Measurements from ENCODE around the gene KLK1. TPM values are rescaled to one million over a fixed set of nuclear protein-coding genes. Genes with fewer than 3 reads are reported as not detected.
"Not testable (repeated sequence)": the region's sequence is repeated elsewhere in the genome, so short reads cannot be mapped to it uniquely, and the experiment has no call there.

KLK1 gene
- total and polyA plus RNA-seq, 9 donors = 0.15 to 0.54 (median 0.28) TPM; not detected in 1

GRCh38 chr19:50779504-50780457 is 43.8 kb downstream of the KLK1 start:
- no peaks in the 10 kb centered on the region for H3K9me3 ChIP-seq (replicated peaks; ENCODE audit: control insufficient read depth, low read depth, low read length)
- H3K36me3 ChIP-seq (ENCODE audit: control insufficient read depth, insufficient read depth, low read length) = no peaks in the 10 kb centered on the region
- no peak for DNase-seq
- peaks cover 65% of the 10 kb centered on the region for H3K27me3 ChIP-seq (ENCODE audit: control insufficient read depth, insufficient read depth, low read length)
- WGBS (ENCODE audit: insufficient coverage) = 39% methylated on average over 13 of the region's 25 CpGs
- H3K4me3 ChIP-seq (ENCODE audit: low read length) = no peak overlapping the region
- H3K4me1 ChIP-seq (ENCODE audit: control insufficient read depth, insufficient read depth, low read length) = peaks cover 6% of the 10 kb centered on the region
- H3K27ac ChIP-seq (ENCODE audit: low read length) = no peak overlapping the region

- no peaks in the 10 kb centered on the region for H3K36me3 ChIP-seq (ENCODE audit: control insufficient read depth, insufficient read depth, low read length)
- H3K9me3 ChIP-seq (replicated peaks; ENCODE audit: control insufficient read depth, low read depth, low read length) = no peaks in the 10 kb centered on the region
- DNase-seq = no peak
- 47% methylated on average over 6 of the region's 7 CpGs for WGBS (ENCODE audit: insufficient coverage)
- peaks cover 6% of the 10 kb centered on the region for H3K4me1 ChIP-seq (ENCODE audit: control insufficient read depth, insufficient read depth, low read length)
- no peak overlapping the region for H3K4me3 ChIP-seq (ENCODE audit: low read length)
- peaks cover 66% of the 10 kb centered on the region for H3K27me3 ChIP-seq (ENCODE audit: control insufficient read depth, insufficient read depth, low read length)
- H3K27ac ChIP-seq (ENCODE audit: low read length) = no peak overlapping the region
Observed at GRCh38 chr19:50778906-50779430, 44.6 kb downstream of the KLK1 start.

- Histone ChIP-seq H3K4me1 (ENCODE audit: control insufficient read depth, insufficient read depth, low read length) (peaks cover 2% of the 10 kb centered on the region), H3K36me3 (ENCODE audit: control insufficient read depth, insufficient read depth, low read length) (no peaks in the 10 kb centered on the region), H3K27me3 (ENCODE audit: control insufficient read depth, insufficient read depth, low read length) (peaks cover 66% of the 10 kb centered on the region), H3K9me3 (replicated peaks; ENCODE audit: control insufficient read depth, low read depth, low read length) (no peaks in the 10 kb centered on the region), H3K27ac (ENCODE audit: low read length) (no peak overlapping the region), H3K4me3 (ENCODE audit: low read length) (no peak overlapping the region)
- under 1% methylated on average over 29 of the region's 30 CpGs for WGBS (ENCODE audit: insufficient coverage)
- DNase-seq = no peak
Observed at GRCh38 chr19:50777830-50778303, 45.7 kb downstream of the KLK1 start.

GRCh38 chr19:50777261-50777660 is 46.3 kb downstream of the KLK1 start:
- peaks cover 63% of the 10 kb centered on the region for H3K27me3 ChIP-seq (ENCODE audit: control insufficient read depth, insufficient read depth, low read length)
- no peak overlapping the region for H3K4me3 ChIP-seq (ENCODE audit: low read length)
- no peaks in the 10 kb centered on the region for H3K9me3 ChIP-seq (replicated peaks; ENCODE audit: control insufficient read depth, low read depth, low read length)
- H3K4me1 ChIP-seq (ENCODE audit: control insufficient read depth, insufficient read depth, low read length) = peaks cover 2% of the 10 kb centered on the region
- H3K36me3 ChIP-seq (ENCODE audit: control insufficient read depth, insufficient read depth, low read length) = no peaks in the 10 kb centered on the region
- no CpG with 5 or more reads among the region's 4 CpGs for WGBS (ENCODE audit: insufficient coverage)
- no peak overlapping the region for H3K27ac ChIP-seq (ENCODE audit: low read length)
- DNase-seq = no peak

GRCh38 chr19:50776131-50776530 is 47.5 kb downstream of the KLK1 start:
- H3K4me1 ChIP-seq (ENCODE audit: control insufficient read depth, insufficient read depth, low read length) = peaks cover 2% of the 10 kb centered on the region
- DNase-seq = no peak
- WGBS (ENCODE audit: insufficient coverage) = no CpG with 5 or more reads among the region's 5 CpGs
- no peaks in the 10 kb centered on the region for H3K36me3 ChIP-seq (ENCODE audit: control insufficient read depth, insufficient read depth, low read length)
- H3K27ac ChIP-seq (ENCODE audit: low read length) = no peak overlapping the region
- H3K9me3 ChIP-seq (replicated peaks; ENCODE audit: control insufficient read depth, low read depth, low read length) = no peaks in the 10 kb centered on the region
- no peak overlapping the region for H3K4me3 ChIP-seq (ENCODE audit: low read length)
- peaks cover 54% of the 10 kb centered on the region for H3K27me3 ChIP-seq (ENCODE audit: control insufficient read depth, insufficient read depth, low read length)

DNA sequence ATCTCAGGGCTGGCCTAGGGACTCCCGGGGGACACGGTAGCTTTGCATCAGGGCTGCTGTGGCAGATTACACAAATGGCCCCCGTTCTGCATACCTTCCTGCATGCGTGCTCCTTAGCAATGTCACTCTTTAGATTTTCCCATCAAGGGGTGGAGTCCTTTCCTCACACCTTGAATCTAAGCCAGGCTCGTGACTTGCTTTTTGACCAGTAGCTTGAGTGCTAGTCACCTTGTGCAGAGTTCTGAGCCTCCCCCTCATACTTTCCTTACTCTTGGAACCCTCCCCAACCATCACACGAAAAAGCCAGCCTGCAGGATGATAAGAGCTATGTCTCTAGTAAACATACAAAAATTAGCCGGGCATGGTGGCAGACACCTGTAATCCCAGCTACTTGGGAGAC is 50.1 kb downstream of the KLK1 start:
- not testable (repeated sequence) for H3K4me1 ChIP-seq (ENCODE audit: control insufficient read depth, insufficient read depth, low read length); H3K4me3 ChIP-seq (ENCODE audit: low read length); H3K9me3 ChIP-seq (replicated peaks; ENCODE audit: control insufficient read depth, low read depth, low read length); H3K36me3 ChIP-seq (ENCODE audit: control insufficient read depth, insufficient read depth, low read length); H3K27ac ChIP-seq (ENCODE audit: low read length); DNase-seq
- peaks cover 27% of the 10 kb centered on the region for H3K27me3 ChIP-seq (ENCODE audit: control insufficient read depth, insufficient read depth, low read length)
- 48% methylated on average over 7 of the region's 7 CpGs for WGBS (ENCODE audit: insufficient coverage)

GRCh38 chr19:50772912-50773311 is 50.7 kb downstream of the KLK1 start:
- H3K4me3 ChIP-seq (ENCODE audit: low read length); H3K36me3 ChIP-seq (ENCODE audit: control insufficient read depth, insufficient read depth, low read length); DNase-seq; H3K27ac ChIP-seq (ENCODE audit: low read length); H3K9me3 ChIP-seq (replicated peaks; ENCODE audit: control insufficient read depth, low read depth, low read length); H3K4me1 ChIP-seq (ENCODE audit: control insufficient read depth, insufficient read depth, low read length): not testable (repeated sequence)
- peaks cover 22% of the 10 kb centered on the region for H3K27me3 ChIP-seq (ENCODE audit: control insufficient read depth, insufficient read depth, low read length)
- WGBS (ENCODE audit: insufficient coverage) = 94% methylated on average over 2 of the region's 3 CpGs

- H3K36me3 ChIP-seq (ENCODE audit: control insufficient read depth, insufficient read depth, low read length) = no peaks in the 10 kb centered on the region
- DNase-seq = no peak
- H3K4me1 ChIP-seq (ENCODE audit: control insufficient read depth, insufficient read depth, low read length) = no peaks in the 10 kb centered on the region
- H3K27me3 ChIP-seq (ENCODE audit: control insufficient read depth, insufficient read depth, low read length) = peaks cover 17% of the 10 kb centered on the region
- H3K9me3 ChIP-seq (replicated peaks; ENCODE audit: control insufficient read depth, low read depth, low read length) = no peaks in the 10 kb centered on the region
- H3K27ac ChIP-seq (ENCODE audit: low read length) = no peak overlapping the region
- H3K4me3 ChIP-seq (ENCODE audit: low read length) = no peak overlapping the region
- WGBS (ENCODE audit: insufficient coverage) = no CpG with 5 or more reads among the region's 2 CpGs
Observed at GRCh38 chr19:50772476-50772875, 51.1 kb downstream of the KLK1 start.

DNA sequence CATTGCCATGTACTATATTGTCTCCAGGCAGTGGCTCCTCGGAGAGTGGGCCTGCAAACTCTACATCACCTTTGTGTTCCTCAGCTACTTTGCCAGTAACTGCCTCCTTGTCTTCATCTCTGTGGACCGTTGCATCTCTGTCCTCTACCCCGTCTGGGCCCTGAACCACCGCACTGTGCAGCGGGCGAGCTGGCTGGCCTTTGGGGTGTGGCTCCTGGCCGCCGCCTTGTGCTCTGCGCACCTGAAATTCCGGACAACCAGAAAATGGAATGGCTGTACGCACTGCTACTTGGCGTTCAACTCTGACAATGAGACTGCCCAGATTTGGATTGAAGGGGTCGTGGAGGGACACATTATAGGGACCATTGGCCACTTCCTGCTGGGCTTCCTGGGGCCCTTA is 52.7 kb downstream of the KLK1 start:
- no peak for DNase-seq
- H3K9me3 ChIP-seq (replicated peaks; ENCODE audit: control insufficient read depth, low read depth, low read length) = no peaks in the 10 kb centered on the region
- 82% methylated on average over 11 of the region's 13 CpGs for WGBS (ENCODE audit: insufficient coverage)
- peaks cover 9% of the 10 kb centered on the region for H3K27me3 ChIP-seq (ENCODE audit: control insufficient read depth, insufficient read depth, low read length)
- H3K27ac ChIP-seq (ENCODE audit: low read length) = no peak overlapping the region
- no peaks in the 10 kb centered on the region for H3K4me1 ChIP-seq (ENCODE audit: control insufficient read depth, insufficient read depth, low read length)
- no peaks in the 10 kb centered on the region for H3K36me3 ChIP-seq (ENCODE audit: control insufficient read depth, insufficient read depth, low read length)
- no peak overlapping the region for H3K4me3 ChIP-seq (ENCODE audit: low read length)

GRCh38 chr19:50770164-50770563 is 53.4 kb downstream of the KLK1 start, which contains the start of gene GPR32:
Gene GPR32 (plus strand): TSS chr19:50770464. CDS start chr19:50770601, 137 bp downstream.
- H3K27ac ChIP-seq (ENCODE audit: low read length); H3K36me3 ChIP-seq (ENCODE audit: control insufficient read depth, insufficient read depth, low read length); H3K27me3 ChIP-seq (ENCODE audit: control insufficient read depth, insufficient read depth, low read length); H3K4me3 ChIP-seq (ENCODE audit: low read length); H3K9me3 ChIP-seq (replicated peaks; ENCODE audit: control insufficient read depth, low read depth, low read length); H3K4me1 ChIP-seq (ENCODE audit: control insufficient read depth, insufficient read depth, low read length); DNase-seq: not testable (repeated sequence)
- no CpG with 5 or more reads among the region's 2 CpGs for WGBS (ENCODE audit: insufficient coverage)

Data from muscle of leg (tissue), 11 donors.